ENCODE results near the gene ADAMTS19.

GRCh38 chr5:129691220-129691619 is 231.1 kb downstream of the ADAMTS19 start:
- TF ChIP-seq, protein P1, sequence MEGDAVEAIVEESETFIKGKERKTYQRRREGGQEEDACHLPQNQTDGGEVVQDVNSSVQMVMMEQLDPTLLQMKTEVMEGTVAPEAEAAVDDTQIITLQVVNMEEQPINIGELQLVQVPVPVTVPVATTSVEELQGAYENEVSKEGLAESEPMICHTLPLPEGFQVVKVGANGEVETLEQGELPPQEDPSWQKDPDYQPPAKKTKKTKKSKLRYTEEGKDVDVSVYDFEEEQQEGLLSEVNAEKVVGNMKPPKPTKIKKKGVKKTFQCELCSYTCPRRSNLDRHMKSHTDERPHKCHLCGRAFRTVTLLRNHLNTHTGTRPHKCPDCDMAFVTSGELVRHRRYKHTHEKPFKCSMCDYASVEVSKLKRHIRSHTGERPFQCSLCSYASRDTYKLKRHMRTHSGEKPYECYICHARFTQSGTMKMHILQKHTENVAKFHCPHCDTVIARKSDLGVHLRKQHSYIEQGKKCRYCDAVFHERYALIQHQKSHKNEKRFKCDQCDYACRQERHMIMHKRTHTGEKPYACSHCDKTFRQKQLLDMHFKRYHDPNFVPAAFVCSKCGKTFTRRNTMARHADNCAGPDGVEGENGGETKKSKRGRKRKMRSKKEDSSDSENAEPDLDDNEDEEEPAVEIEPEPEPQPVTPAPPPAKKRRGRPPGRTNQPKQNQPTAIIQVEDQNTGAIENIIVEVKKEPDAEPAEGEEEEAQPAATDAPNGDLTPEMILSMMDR (IDR thresholded peaks at IDR 0.05), result no peak
- no peak for TF ChIP-seq POLR2A (IDR thresholded peaks at IDR 0.05)
- no peak for TF ChIP-seq EP300 (IDR thresholded peaks at IDR 0.05)
- no peak for TF ChIP-seq POLR2AphosphoS5 (IDR thresholded peaks at IDR 0.05)
